HG03520 (cell line): ENCODE data around the gene ABTB1.

Experiments used
- ATAC-seq: cut with Tn5 transposase; IDR thresholded peaks from one replicate; pipeline ENCODE4 v1.9.1; 2021; ENCODE audit warnings: mild to moderate bottlenecking, moderate library complexity; ENCODE audit not compliant: unreplicated experiment

The ABTB1 gene

DNA sequence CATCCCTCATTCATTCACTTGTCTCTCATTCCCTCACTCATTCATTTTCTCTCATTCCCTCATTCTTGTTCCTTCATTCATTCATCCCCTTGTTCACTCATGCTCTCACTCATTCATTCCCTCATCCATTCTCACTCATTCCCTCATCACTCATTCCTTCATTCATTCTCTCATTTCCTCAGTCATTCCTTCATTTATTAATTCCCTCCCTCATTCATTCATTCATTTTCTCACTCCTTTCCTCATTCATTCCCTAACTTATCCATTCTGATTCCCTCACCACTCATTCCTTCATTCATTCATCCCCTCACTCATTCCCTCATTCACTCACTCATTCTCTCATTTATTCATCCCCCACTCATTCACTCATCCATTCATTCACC is 13.8 kb downstream of the ABTB1 start:
- ATAC-seq: no peak

GRCh38 chr3:127687228-127687737 is 14.5 kb downstream of the ABTB1 start:
- ATAC-seq: no peak

- no peak for ATAC-seq
Measured at GRCh38 chr3:127688022-127688415, 15.3 kb downstream of the ABTB1 start.

DNA sequence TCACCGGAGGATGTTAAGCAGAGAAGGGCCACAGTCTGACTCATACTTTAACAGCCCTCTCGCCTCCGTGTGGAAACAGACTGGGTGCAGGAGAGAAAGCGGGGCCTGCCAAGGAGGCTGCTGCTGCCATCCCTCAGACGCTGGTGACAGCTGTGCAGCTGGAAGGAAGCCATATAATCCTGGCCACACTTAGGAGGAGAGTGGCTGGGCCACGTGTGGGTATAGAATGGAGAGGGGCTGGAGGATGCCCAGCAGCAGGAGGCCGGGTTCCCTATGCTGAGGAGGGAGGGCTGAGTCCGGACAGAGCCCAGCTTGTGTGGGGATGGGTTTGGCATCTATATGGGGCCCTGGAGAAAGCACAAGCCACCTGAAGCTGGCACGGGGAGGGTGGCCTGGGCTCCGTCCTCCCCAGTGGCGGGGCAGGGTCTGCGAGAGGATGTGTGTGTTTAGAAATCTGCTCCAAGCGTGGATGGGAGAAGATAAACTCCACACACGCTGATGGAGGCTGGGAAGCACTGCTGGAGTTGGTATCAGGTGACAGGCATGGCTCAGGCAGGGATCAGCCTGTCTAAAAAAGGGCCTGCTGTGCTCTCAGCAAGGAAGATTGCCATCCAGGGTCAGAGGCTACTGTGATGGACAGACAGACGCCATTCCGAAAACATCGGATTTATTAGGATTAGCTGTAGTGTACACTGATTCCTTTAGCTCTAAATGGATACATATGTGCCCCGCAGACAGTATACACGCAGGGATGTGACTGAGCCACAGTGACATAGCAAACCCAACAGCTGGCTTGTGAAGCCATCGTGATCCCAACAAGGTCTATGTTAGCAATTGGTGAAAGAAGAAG is 15.9 kb downstream of the ABTB1 start:
- ATAC-seq: no peak

- no peak for ATAC-seq
Measured at GRCh38 chr3:127689266-127689860, 16.6 kb downstream of the ABTB1 start.

GRCh38 chr3:127690106-127690505 is 17.4 kb downstream of the ABTB1 start:
- ATAC-seq: no peak

GRCh38 chr3:127690823-127691452 is 18.2 kb downstream of the ABTB1 start:
- no peak for ATAC-seq

GRCh38 chr3:127691489-127691888 is 18.7 kb downstream of the ABTB1 start:
- ATAC-seq: no peak

DNA sequence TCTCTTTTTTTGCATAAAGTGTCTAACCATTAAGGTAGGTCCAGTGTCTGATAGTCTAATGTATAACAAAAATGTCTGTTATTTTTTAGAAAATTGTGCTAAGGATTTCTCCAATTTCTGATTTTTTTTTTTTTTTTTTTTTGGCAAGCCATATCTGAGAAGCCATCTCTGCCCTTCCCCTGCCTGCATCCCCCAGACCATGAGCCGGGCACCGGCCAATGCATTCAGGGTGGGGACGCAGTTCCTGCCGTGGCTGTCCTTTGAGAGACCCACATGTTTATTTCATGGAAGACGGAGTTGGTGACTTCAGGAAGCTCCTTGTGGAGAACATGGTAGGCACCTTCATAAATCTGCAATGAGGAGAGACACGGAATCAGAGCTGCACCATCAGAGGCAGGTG is 19.2 kb downstream of the ABTB1 start:
- ATAC-seq: no peak

GRCh38 chr3:127692501-127693335 is 20.0 kb downstream of the ABTB1 start:
- no peak for ATAC-seq

DNA sequence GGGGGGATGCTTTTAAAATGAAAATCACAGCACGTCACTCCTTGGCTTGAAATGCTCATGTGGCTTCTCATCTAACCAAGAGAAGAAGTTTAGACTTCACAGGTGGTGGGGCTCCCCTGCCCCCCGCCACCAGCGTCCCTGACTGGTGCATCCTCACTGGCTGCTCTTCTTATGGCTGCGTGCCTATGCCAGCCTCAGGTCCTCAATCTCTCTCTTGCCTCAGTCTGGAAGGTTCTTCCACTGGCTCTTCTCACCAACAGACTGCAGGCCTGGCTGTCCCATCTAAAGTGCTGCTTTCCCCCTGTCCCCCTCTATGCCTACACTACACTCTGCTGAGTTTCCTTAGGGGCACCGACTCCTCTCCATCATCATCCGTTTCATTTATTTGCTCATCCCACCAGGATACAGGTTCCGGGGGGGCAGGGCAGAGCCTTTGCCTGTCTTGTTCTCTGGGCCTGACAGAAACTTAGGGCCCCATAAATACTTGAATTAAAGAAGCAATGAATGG is 20.6 kb downstream of the ABTB1 start:
- no peak for ATAC-seq

GRCh38 chr3:127694467-127695215 is 21.9 kb downstream of the ABTB1 start:
- ATAC-seq: no peak

GRCh38 chr3:127697551-127698240 is 24.9 kb downstream of the ABTB1 start:
- peak; percentile 59 for ATAC-seq

DNA sequence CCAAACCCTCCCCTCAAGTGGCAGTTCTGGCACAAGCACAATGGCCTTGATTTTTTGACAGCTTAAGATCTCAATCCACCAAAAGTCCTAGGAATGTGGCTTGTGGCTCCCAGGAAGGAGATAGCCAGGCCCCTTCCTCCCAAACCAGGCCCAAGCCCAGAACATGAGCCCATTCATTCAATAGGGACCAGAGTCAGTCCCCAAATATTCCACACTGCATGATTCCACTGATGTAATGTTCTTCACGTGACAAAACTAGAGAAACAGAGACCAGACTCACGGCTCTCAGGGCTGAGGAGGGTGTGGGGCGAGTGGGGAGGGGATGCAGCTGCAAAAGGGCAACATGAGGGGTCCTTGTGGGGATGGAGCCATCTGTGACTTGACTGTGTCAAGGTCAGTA is 25.5 kb downstream of the ABTB1 start:
- no peak for ATAC-seq

GRCh38 chr3:127698691-127699415 is 26.1 kb downstream of the ABTB1 start:
- no peak for ATAC-seq

DNA sequence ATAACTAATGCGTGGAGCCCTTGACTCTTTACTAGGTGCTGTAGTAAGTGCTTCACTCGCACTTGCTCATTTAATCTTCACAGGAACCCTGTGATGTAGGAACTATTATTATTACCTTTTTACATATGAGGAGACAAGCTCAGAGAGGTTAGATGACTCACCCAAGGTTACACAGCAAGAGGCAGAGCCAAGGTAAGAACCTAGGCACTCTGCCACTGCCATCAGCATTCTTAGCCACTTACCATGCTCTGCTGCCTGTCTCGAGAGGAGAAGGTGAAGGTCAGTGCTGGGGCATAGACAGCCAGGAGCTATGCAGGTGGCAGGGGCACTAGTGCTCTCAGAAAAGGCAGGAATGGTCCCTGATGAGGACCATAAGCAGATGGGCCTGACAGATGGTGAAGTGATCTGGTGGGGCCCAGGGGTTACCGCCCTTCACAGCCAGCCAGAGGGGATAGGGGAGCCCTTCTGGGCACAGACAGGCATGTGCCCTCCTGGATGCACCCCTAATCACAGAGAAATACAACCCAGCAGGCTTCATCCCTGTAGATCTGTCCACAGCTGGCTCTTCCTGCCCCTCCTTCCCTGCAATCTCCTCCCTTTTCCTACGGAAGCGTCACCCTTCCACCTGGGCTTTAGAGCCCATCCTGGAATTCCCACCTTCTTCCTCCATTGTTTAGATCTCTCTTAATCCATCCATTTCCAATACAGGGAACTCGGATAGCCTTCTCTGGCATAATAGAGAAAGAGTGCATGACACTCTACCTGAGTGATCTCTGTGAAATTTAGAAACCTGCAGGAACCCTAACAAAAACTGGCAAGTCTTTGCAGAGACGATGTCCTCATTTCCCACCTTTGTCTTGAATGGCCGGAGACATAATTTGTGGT is 26.9 kb downstream of the ABTB1 start:
- no peak for ATAC-seq

GRCh38 chr3:127700406-127700805 is 27.7 kb downstream of the ABTB1 start:
- no peak for ATAC-seq
